HG03139 (cell line): Measurements from ENCODE around the gene STK4.
"Not testable (repeated sequence)": the region's sequence is repeated elsewhere in the genome, so short reads cannot be mapped to it uniquely, and the experiment has no call there.

Experiments used
- ATAC-seq: cut with Tn5 transposase; IDR thresholded peaks from one replicate; pipeline ENCODE4 v1.9.1; 2021; ENCODE audit not compliant: unreplicated experiment

The STK4 gene

GRCh38 chr20:44981736-44982406 lies 15.6 kb downstream of the STK4 start:
- no peak for ATAC-seq

GRCh38 chr20:44983093-44983674 lies 16.9 kb downstream of the STK4 start:
- ATAC-seq: no peak

- no peak for ATAC-seq
Observed at GRCh38 chr20:44988631-44989171, 22.4 kb downstream of the STK4 start.

- no peak for ATAC-seq
Observed at GRCh38 chr20:44990425-44990824, 24.1 kb downstream of the STK4 start.

- ATAC-seq: no peak
Observed at GRCh38 chr20:44990957-44991356, 24.6 kb downstream of the STK4 start.

- no peak for ATAC-seq
Observed at GRCh38 chr20:44993343-44993742, 27.0 kb downstream of the STK4 start.

GRCh38 chr20:44997171-44997570 lies 30.9 kb downstream of the STK4 start:
- no peak for ATAC-seq

- ATAC-seq: no peak
Observed at GRCh38 chr20:44997668-44998067, 31.4 kb downstream of the STK4 start.

- no peak for ATAC-seq
Observed at GRCh38 chr20:45008521-45009049, 42.3 kb downstream of the STK4 start.

GRCh38 chr20:45010399-45010828 lies 44.1 kb downstream of the STK4 start:
- ATAC-seq: no peak

GRCh38 chr20:45011108-45011526 lies 44.8 kb downstream of the STK4 start:
- ATAC-seq: no peak

- no peak for ATAC-seq
Observed at GRCh38 chr20:45012682-45013302, 46.5 kb downstream of the STK4 start.

GRCh38 chr20:45014131-45014530 lies 47.8 kb downstream of the STK4 start:
- not testable (repeated sequence) for ATAC-seq

GRCh38 chr20:45014671-45015415 lies 48.5 kb downstream of the STK4 start:
- ATAC-seq: no peak

- no peak for ATAC-seq
Observed at GRCh38 chr20:45016089-45016671, 49.9 kb downstream of the STK4 start.

- no peak for ATAC-seq
Observed at GRCh38 chr20:45017281-45017680, 51.0 kb downstream of the STK4 start.

GRCh38 chr20:45017857-45018256 lies 51.5 kb downstream of the STK4 start:
- no peak for ATAC-seq

GRCh38 chr20:45019027-45019761 lies 52.9 kb downstream of the STK4 start:
- no peak for ATAC-seq

GRCh38 chr20:45019762-45020123 lies 53.4 kb downstream of the STK4 start:
- no peak for ATAC-seq

GRCh38 chr20:45020236-45020886 lies 54.0 kb downstream of the STK4 start:
- ATAC-seq: no peak
